GM18870 (cell line): ENCODE data around the gene OR9G1.
"Not testable (repeated sequence)": the region's sequence is repeated elsewhere in the genome, so short reads cannot be mapped to it uniquely, and the experiment has no call there.

Experiments
- ATAC-seq: cut with Tn5 transposase; IDR thresholded peaks from one replicate; pipeline ENCODE4 v1.9.1; 2021; ENCODE audit warnings: moderate library complexity; ENCODE audit not compliant: unreplicated experiment

OR9G1 gene

GRCh38 chr11:56698795-56699194 is at the start of gene OR9G1:
Gene OR9G1 (plus strand): TSS chr11:56699095. CDS start chr11:56700388, 1,293 bp downstream.
- ATAC-seq = no peak

DNA sequence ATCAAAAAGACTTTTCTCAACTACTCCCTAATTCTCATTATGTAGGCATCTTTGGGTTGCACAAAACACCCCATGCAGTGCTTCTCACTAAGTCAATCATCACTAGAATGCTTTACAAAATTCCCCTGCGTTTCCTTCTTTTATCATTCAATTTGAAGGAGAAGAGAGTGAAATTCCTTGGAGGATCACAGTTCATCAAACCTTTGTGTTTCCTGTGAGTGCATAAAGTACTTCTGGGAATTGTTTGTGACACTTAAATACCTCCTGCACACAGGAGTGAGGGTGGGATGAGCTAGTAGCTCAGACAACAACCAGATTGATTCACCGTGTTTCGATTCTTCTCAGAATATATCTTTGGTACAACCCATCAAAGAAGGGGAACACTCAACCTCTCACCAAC is 39.1 kb upstream of the OR9G1 start:
- no peak for ATAC-seq

DNA sequence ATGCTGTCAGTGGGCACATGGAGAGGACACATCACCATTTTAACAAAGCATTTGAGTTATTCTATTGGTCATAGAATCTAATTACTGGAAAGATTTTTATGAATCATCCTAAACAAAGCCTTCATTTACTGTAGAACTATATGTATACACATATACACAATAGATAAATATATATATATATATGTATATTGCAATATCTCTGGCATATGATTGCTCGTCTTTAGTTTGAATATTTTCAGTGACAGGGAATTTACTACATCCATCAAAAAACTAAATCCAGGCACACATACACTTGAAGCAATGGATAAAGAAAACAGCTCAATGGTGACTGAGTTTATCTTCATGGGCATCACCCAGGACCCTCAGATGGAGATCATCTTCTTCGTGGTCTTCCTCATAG is 35.5 kb upstream of the OR9G1 start, which contains the start of gene OR5AR1:
OR5AR1 (plus strand) TSS at position 301 of the 400 bp plus-strand sequence; CDS start at position 301, 0 bp downstream.
- ATAC-seq = no peak

DNA sequence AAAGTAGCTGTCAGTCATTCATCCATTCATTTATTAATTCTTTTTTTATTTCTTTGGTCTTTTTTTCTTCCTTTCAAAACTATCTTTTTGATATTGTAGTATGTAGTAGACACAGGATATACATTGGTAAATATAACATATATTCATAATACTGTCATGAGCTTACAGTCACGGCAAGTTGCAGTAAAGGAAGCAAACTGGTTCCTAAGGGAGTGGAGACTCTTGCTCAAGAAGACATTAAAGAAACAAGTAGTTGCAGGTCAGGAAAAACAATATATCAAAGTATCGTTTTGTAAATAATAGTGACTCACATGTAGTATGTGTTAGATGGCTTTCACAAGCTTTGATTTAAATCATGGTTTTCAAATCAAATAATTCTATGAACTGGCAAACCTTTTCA is 27.9 kb upstream of the OR9G1 start:
- no peak for ATAC-seq

DNA sequence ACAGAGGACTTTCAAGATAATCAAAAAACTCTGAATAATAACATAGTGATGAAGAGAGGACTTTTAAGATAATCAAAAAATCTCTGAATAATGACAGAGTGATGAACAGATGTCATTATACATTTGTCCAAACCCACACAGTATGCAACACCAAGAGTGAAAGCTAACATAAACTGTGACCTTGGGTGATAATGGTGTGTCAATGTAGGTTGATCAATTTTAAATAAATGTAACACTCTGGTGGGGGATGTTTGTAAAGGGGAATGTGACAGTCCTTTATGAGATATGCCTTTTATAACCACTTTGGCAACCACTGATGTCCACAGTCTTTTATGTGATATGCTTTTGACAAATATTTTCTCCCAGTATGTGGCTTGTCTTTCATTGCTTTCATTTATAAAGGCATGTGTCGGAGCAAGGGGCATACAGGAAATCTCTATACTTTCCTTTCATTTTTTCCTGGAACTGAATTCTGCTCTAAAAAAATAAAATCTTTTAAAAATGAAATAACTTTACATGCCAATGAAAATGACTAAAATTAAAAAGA is 10.3 kb upstream of the OR9G1 start:
- no peak for ATAC-seq

DNA sequence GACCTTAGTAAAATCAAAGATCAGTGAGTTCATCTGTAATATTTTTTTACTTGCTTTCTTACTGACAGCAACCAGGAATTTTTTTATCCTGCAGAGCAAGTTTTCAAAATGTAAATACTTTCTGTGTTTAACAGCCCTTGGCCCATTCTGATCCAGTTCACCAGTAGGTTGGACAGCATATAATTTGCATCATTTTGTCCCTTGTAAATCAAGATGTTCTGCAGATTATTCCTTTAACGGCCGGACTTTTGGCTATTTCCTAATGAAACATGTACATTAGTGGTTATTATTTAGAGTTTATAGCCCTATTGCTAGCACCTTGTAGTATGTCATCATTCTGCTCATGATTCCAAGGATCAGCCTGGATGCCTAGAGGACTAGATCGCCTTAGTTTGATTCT is 7.7 kb upstream of the OR9G1 start:
- not testable (repeated sequence) for ATAC-seq

GRCh38 chr11:56693428-56693827 is 5.5 kb upstream of the OR9G1 start:
- ATAC-seq = no peak

- ATAC-seq = no peak
Measured at GRCh38 chr11:56700242-56700913, 1.5 kb downstream of the OR9G1 start.

DNA sequence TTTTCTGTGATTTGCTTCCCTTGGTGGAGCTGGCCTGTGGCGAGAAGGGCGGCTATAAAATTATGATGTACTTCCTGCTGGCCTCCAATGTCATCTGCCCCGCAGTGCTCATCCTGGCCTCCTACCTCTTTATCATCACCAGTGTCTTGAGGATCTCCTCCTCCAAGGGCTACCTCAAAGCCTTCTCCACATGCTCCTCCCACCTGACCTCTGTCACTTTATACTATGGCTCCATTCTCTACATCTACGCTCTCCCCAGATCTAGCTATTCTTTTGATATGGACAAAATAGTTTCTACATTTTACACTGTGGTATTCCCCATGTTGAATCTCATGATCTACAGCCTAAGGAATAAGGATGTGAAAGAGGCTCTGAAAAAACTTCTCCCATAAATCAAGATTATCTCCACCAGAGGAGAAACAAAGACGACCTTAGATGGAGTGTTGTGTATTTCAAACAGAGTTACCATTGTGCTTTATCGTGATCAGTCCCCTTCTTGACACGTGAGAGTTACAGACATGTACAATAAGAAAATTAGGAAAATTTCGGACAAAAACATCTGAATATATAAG is 2.1 kb downstream of the OR9G1 start:
- no peak for ATAC-seq

- ATAC-seq = no peak
Measured at GRCh38 chr11:56705784-56706396, 7.0 kb downstream of the OR9G1 start.

- ATAC-seq = no peak
Measured at GRCh38 chr11:56706486-56706885, 7.6 kb downstream of the OR9G1 start.

- no peak for ATAC-seq
Measured at GRCh38 chr11:56714206-56714605, 15.3 kb downstream of the OR9G1 start.

DNA sequence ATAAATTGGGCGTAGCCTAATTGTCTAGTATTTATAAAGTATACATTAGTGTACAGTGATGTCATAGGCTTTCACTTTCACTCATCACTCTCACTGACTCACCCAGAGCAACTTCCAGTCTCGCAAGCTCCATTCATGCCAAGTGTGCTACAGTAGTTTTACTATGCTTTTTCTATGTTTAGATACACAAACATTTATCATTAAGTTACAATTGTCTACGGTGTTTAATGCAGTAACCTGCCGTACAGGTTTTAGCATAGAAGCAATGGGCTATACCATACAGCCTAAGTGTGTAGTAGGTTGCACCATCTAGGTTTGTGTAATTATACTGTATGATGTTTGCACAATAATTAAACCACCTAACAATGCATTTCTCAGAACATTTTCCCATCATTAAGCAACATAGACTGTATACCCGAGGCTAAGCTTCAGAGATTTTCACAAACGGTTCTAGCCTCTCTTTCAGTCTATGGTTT is 17.5 kb downstream of the OR9G1 start:
- ATAC-seq = peak; percentile 70

DNA sequence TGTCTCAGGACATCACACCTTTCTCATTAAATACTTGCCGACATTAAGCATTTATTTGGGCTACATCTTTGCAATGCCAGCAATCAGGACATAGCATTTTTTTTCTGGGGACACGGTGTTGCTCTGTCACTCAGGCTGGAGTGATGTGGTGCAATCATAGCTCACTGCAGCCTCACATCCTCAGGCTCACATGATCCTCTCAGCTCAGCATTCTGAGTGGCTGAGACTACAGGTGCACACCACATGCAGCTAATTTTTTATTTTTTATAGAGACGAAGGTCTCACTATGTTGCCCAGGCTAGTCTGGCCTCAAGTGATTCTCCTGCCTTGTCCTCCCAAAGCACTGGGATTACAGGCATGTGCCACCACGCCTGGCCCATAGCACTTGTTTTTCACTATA is 21.6 kb downstream of the OR9G1 start:
- no peak for ATAC-seq

GRCh38 chr11:56740107-56740506 is 41.2 kb downstream of the OR9G1 start:
- ATAC-seq = no peak

DNA sequence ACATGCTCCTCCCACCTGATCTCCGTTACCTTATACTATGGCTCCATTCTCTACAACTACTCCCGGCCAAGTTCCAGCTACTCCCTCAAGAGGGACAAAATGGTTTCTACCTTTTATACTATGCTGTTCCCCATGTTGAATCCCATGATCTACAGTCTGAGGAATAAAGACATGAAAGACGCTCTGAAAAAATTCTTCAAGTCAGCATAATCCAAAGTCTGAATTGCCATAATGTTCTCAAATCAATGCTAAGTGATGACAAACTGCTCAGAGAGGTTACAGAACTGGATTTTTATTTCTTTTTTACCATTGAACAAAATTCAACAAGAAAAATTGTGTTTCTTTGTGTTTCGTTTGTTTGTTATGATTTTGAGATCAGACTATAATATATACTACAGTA is 42.0 kb downstream of the OR9G1 start:
- no peak for ATAC-seq

- no peak for ATAC-seq
Measured at GRCh38 chr11:56748597-56748996, 49.7 kb downstream of the OR9G1 start, which contains the start of gene OR9G4. Gene OR9G4 (minus strand): TSS chr11:56748697. CDS start chr11:56743766, 4,931 bp downstream.

DNA sequence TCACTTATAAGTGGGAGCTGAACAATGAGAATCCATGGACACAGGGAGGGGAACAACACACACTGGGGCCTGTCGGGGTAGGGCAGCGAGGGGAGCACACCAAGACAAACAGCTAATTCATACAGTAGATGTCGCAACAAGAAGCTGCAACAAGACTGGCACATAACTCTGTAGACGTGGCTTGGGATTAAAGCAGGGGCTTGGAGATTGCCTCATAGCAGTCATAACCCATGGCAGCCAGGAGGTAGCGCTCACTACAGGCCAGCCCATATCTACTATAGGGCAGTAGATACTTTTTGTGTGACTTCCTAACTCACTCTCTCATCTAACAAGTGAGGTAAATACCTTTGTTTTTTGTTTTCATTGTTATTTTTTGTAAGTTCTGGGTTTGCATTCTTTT is 51.3 kb downstream of the OR9G1 start:
- ATAC-seq = no peak

DNA sequence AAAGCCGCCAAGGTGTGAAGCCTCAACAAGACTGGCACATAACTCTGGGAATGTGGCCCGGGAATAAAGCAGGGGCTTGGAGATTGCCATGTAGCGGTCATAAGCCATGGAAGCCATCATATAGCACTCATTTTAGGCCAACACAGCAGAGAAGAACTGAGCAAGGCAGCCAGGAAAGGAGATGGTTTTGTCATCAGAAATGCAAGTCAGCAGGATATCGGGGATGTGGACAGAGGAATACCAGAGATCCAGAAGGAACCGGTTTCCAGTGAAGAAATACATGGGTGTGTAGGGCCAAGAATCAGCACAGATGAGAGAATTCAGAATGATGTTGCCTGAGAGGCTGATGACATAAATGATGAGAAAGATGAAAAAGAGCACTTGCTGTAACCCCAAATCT is 52.6 kb downstream of the OR9G1 start:
- no peak for ATAC-seq
